ENCODE results near the gene FBXO5.
"Not testable (repeated sequence)": the region's sequence is repeated elsewhere in the genome, so short reads cannot be mapped to it uniquely, and the experiment has no call there.

Gene FBXO5

GRCh38 chr6:152985300-152985699 lies 2.5 kb upstream of the FBXO5 start:
- not testable (repeated sequence) for DNase-seq

GRCh38 chr6:152984513-152984872 lies 1.7 kb upstream of the FBXO5 start:
- no peak for DNase-seq

- DNase-seq = peak; percentile 49
Measured at GRCh38 chr6:152983637-152984512, 1.0 kb upstream of the FBXO5 start.

- no peak for DNase-seq
Measured at GRCh38 chr6:152981989-152982903, 595 bp downstream of the FBXO5 start.

- DNase-seq = no peak
Measured at GRCh38 chr6:152981219-152981618, 1.6 kb downstream of the FBXO5 start.

- no peak for DNase-seq
Measured at GRCh38 chr6:152980656-152981055, 2.2 kb downstream of the FBXO5 start.

- DNase-seq = no peak
Measured at GRCh38 chr6:152979116-152979515, 3.7 kb downstream of the FBXO5 start.

GRCh38 chr6:152978058-152978457 lies 4.8 kb downstream of the FBXO5 start:
- DNase-seq = no peak

- no peak for DNase-seq
Measured at GRCh38 chr6:152977556-152977955, 5.3 kb downstream of the FBXO5 start.

GRCh38 chr6:152976749-152977148 lies 6.1 kb downstream of the FBXO5 start:
- no peak for DNase-seq

GRCh38 chr6:152975204-152975915 lies 7.5 kb downstream of the FBXO5 start:
- DNase-seq = no peak

GRCh38 chr6:152973916-152974315 lies 8.9 kb downstream of the FBXO5 start:
- no peak for DNase-seq

GRCh38 chr6:152969688-152970418 lies 13.0 kb downstream of the FBXO5 start:
- no peak for DNase-seq

GRCh38 chr6:152966168-152966894 lies 16.5 kb downstream of the FBXO5 start:
- DNase-seq = not testable (repeated sequence)

- DNase-seq = no peak
Measured at GRCh38 chr6:152959333-152959732, 23.5 kb downstream of the FBXO5 start.

- no peak for DNase-seq
Measured at GRCh38 chr6:152957796-152958195, 25.0 kb downstream of the FBXO5 start.

- DNase-seq = no peak
Measured at GRCh38 chr6:152954443-152954842, 28.4 kb downstream of the FBXO5 start.

- DNase-seq = no peak
Measured at GRCh38 chr6:152952866-152953509, 29.9 kb downstream of the FBXO5 start.

GRCh38 chr6:152952045-152952444 lies 30.8 kb downstream of the FBXO5 start:
- DNase-seq = no peak

GRCh38 chr6:152950240-152950639 lies 32.6 kb downstream of the FBXO5 start:
- no peak for DNase-seq

GRCh38 chr6:152948150-152948768 lies 34.6 kb downstream of the FBXO5 start:
- DNase-seq = peak; percentile 8
